Mucosa of rectum (tissue), 2 donors: ENCODE results near the gene PTGDR.
A peak's percentile ranks its signal among the peaks of the same experiment; 100 is the strongest.

ENCODE experiments used
- H3K27ac ChIP-seq, 2 donors: one replicate each; pipeline ENCODE4 v1.7.0; 2013; ENCODE audit warnings: inconsistent platforms in 2 of 2, low read depth in 2 of 2, low read length in 2 of 2
- H3K27me3 ChIP-seq, 2 donors: one replicate each; pipeline ENCODE4 v1.7.0; 2013; ENCODE audit warnings: low read length in 2 of 2; ENCODE audit not compliant: control insufficient read depth in 2 of 2, insufficient read depth in 2 of 2
- H3K36me3 ChIP-seq, 2 donors: one replicate each; pipeline ENCODE4 v1.7.0; 2013; ENCODE audit warnings: low read length in 2 of 2; ENCODE audit not compliant: control insufficient read depth in 2 of 2, insufficient read depth in 2 of 2
- H3K4me1 ChIP-seq, 2 donors: one replicate each; pipeline ENCODE4 v1.7.0; 2013; ENCODE audit warnings: low read length in 2 of 2, mild to moderate bottlenecking in 1 of 2; ENCODE audit not compliant: control insufficient read depth in 2 of 2, insufficient read depth in 2 of 2
- H3K4me3 ChIP-seq, 2 donors: one replicate each; pipeline ENCODE4 v1.7.0; 2013; ENCODE audit warnings: low read length in 2 of 2
- H3K9ac ChIP-seq, 2 donors: one replicate each; pipeline ENCODE4 v1.7.0; 2013; ENCODE audit warnings: low read length in 2 of 2, low read depth in 1 of 2, mild to moderate bottlenecking in 1 of 2
- H3K9me3 ChIP-seq, 2 donors: one replicate each; pipeline ENCODE4 v1.7.0; 2013; ENCODE audit warnings: low read length in 2 of 2; ENCODE audit not compliant: control insufficient read depth in 2 of 2
- donor health status: healthy.
- donor health status: Normal muscosa, but diverticular disease.

PTGDR gene

GRCh38 chr14:52307376-52307775, 39.9 kb downstream of the PTGDR start:
- Histone ChIP-seq H3K9me3 (no peaks in the 10 kb centered on the region), H3K4me3 (no peak overlapping the region), H3K36me3 (no peaks in the 10 kb centered on the region), H3K27ac (peak overlapping the region in 1 of 2 donors; percentile 6), H3K9ac (no peak overlapping the region), H3K27me3 (no peaks in the 10 kb centered on the region), H3K4me1 (peaks cover 0 to 27% of the 10 kb centered on the region in 2 donors)

GRCh38 chr14:52307905-52308304, 40.4 kb downstream of the PTGDR start:
- no peak overlapping the region for H3K9ac ChIP-seq
- peak overlapping the region in 1 of 2 donors; percentile 6 for H3K27ac ChIP-seq
- peaks cover 0 to 30% of the 10 kb centered on the region in 2 donors for H3K4me1 ChIP-seq

GRCh38 chr14:52310541-52310940, 43.0 kb downstream of the PTGDR start:
- H3K27me3 ChIP-seq: peaks cover 2 to 7% of the 10 kb centered on the region in 2 donors
- H3K4me1 ChIP-seq: peaks cover 10 to 38% of the 10 kb centered on the region in 2 donors
- H3K27ac ChIP-seq: no peak overlapping the region
- H3K9ac ChIP-seq: no peak overlapping the region
- H3K36me3 ChIP-seq: no peaks in the 10 kb centered on the region
- no peaks in the 10 kb centered on the region for H3K9me3 ChIP-seq
- H3K4me3 ChIP-seq: no peak overlapping the region

More at GRCh38 chr14:52307905-52308304, 40.4 kb downstream of the PTGDR start:
- Histone ChIP-seq H3K4me3 (no peak overlapping the region), H3K27me3 (peaks cover under 1% of the 10 kb centered on the region in 2 donors), H3K9me3 (no peaks in the 10 kb centered on the region), H3K36me3 (no peaks in the 10 kb centered on the region)

- Histone ChIP-seq H3K27me3 (peaks cover 2 to 11% of the 10 kb centered on the region in 2 donors), H3K4me1 (peaks cover 12 to 30% of the 10 kb centered on the region in 2 donors)
These were observed 45.4 kb downstream of the PTGDR start for GRCh38 chr14:52312931-52313355.

GRCh38 chr14:52313462-52313861, 46.0 kb downstream of the PTGDR start:
- no peaks in the 10 kb centered on the region for H3K36me3 ChIP-seq
- peak overlapping the region; percentile 66 to 82 for H3K27ac ChIP-seq
- peak overlapping the region; percentile 59 to 60 for H3K9ac ChIP-seq
- peaks cover 12 to 29% of the 10 kb centered on the region in 2 donors for H3K4me1 ChIP-seq
- peaks cover 2 to 11% of the 10 kb centered on the region in 2 donors for H3K27me3 ChIP-seq
- no peaks in the 10 kb centered on the region for H3K9me3 ChIP-seq
- peak overlapping the region; percentile 74 to 84 for H3K4me3 ChIP-seq

More at GRCh38 chr14:52312931-52313355, 45.4 kb downstream of the PTGDR start:
- Histone ChIP-seq H3K27ac (peak overlapping the region; percentile 66 to 82), H3K36me3 (no peaks in the 10 kb centered on the region), H3K4me3 (peak overlapping the region; percentile 74 to 84), H3K9me3 (no peaks in the 10 kb centered on the region), H3K9ac (peak overlapping the region; percentile 2 to 59)

- peaks cover 12 to 29% of the 10 kb centered on the region in 2 donors for H3K4me1 ChIP-seq
- H3K27ac ChIP-seq: peak within 1 kb of the TSS; percentile 66 to 82
- H3K4me3 ChIP-seq: peak within 1 kb of the TSS; percentile 74 to 84
- peaks cover 2 to 11% of the 10 kb centered on the region in 2 donors for H3K27me3 ChIP-seq
- H3K36me3 ChIP-seq: no peaks in the 10 kb centered on the region
- H3K9ac ChIP-seq: peak within 1 kb of the TSS; percentile 59 to 71
- no peaks in the 10 kb centered on the region for H3K9me3 ChIP-seq
These were observed 46.6 kb downstream of the PTGDR start, which contains the start of gene PTGER2 for GRCh38 chr14:52313903-52314594. PTGER2 (plus strand) TSS chr14:52314312; CDS start chr14:52314549, 237 bp downstream.

GRCh38 chr14:52314595-52315354, 47.3 kb downstream of the PTGDR start:
- Histone ChIP-seq H3K4me3 (peak overlapping the region; percentile 74 to 84), H3K4me1 (peaks cover 12 to 29% of the 10 kb centered on the region in 2 donors), H3K36me3 (no peaks in the 10 kb centered on the region), H3K9ac (peak overlapping the region; percentile 59 to 71), H3K27ac (peak overlapping the region; percentile 66 to 82), H3K27me3 (peaks cover 2 to 11% of the 10 kb centered on the region in 2 donors), H3K9me3 (no peaks in the 10 kb centered on the region)

- Histone ChIP-seq H3K4me1 (peaks cover 12 to 29% of the 10 kb centered on the region in 2 donors), H3K27ac (peak overlapping the region; percentile 66 to 82), H3K9ac (peak overlapping the region; percentile 59 to 71), H3K36me3 (no peaks in the 10 kb centered on the region), H3K4me3 (peak overlapping the region; percentile 74 to 84), H3K27me3 (peaks cover 2 to 11% of the 10 kb centered on the region in 2 donors), H3K9me3 (no peaks in the 10 kb centered on the region)
These were observed 47.8 kb downstream of the PTGDR start for GRCh38 chr14:52315355-52315718.

- no peak overlapping the region for H3K9ac ChIP-seq
- peaks cover 12 to 18% of the 10 kb centered on the region in 2 donors for H3K4me1 ChIP-seq
- H3K27me3 ChIP-seq: peaks cover under 1 to 9% of the 10 kb centered on the region in 2 donors
- H3K27ac ChIP-seq: peak overlapping the region in 1 of 2 donors; percentile 82
- H3K36me3 ChIP-seq: no peaks in the 10 kb centered on the region
- no peaks in the 10 kb centered on the region for H3K9me3 ChIP-seq
- no peak overlapping the region for H3K4me3 ChIP-seq
These were observed 50.6 kb downstream of the PTGDR start for GRCh38 chr14:52318062-52318461.
